Suprapubic skin (tissue), 4 donors: ENCODE results near the gene FOXN3. TPM values are rescaled to one million over a fixed set of nuclear protein-coding genes. Genes with fewer than 3 reads are reported as not detected.

ENCODE experiments used
- DNase-seq, 2 donors: peaks; one replicate each; pipeline ENCODE4 v3.0.0-alpha.2; 2019; ENCODE audit warnings: low spot score in 2 of 2
- H3K27ac ChIP-seq: fragments of 200-600 bp; sonication (generic); one replicate; pipeline ENCODE4 v1.5.1; 2019
- H3K27me3 ChIP-seq: fragments of 200-600 bp; sonication (generic); one replicate; pipeline ENCODE4 v1.5.1; 2019
- H3K36me3 ChIP-seq: fragments of 200-600 bp; sonication (generic); one replicate; pipeline ENCODE4 v1.5.1; 2019
- H3K4me1 ChIP-seq: fragments of 200-600 bp; sonication (generic); one replicate; pipeline ENCODE4 v1.5.1; 2019
- H3K4me3 ChIP-seq: fragments of 200-600 bp; sonication (generic); one replicate; pipeline ENCODE4 v1.5.1; 2019; ENCODE audit warnings: mild to moderate bottlenecking
- H3K9me3 ChIP-seq: fragments of 200-600 bp; sonication (generic); one replicate; pipeline ENCODE4 v1.5.1; 2019
- CTCF ChIP-seq, 2 donors: fragments of 200-600 bp in 1 of 2; fragments of 450-650 bp in 1 of 2; sonication (generic) in 1 of 2; IDR thresholded peaks; one replicate each; pipeline ENCODE4 v1.5.1; 2016 to 2019; ENCODE audit warnings: antibody characterized with exemption in 2 of 2, mild to moderate bottlenecking in 1 of 2, moderate library complexity in 1 of 2
- EP300 ChIP-seq: sonication (generic); formaldehyde crosslinking; IDR thresholded peaks from one replicate; pipeline ENCODE4 v1.6.1; 2017; ENCODE audit warnings: antibody characterized with exemption
- POLR2A ChIP-seq, 2 donors: fragments of 450-650 bp; IDR thresholded peaks; one replicate each; pipeline ENCODE4 v1.6.1; 2017; ENCODE audit warnings: antibody characterized with exemption in 2 of 2, mild to moderate bottlenecking in 2 of 2, moderate library complexity in 2 of 2
- POLR2AphosphoS5 ChIP-seq, 3 donors: sonication (generic); formaldehyde crosslinking; IDR thresholded peaks; one replicate each; pipeline ENCODE4 v1.6.1; 2017; ENCODE audit warnings: antibody characterized with exemption in 3 of 3
- WGBS: methylation state at CpG from one replicate; pipeline ENCODE4 v1.1.5; 2018; 5-methylcytosine and 5-hydroxymethylcytosine counted together
- total RNA-seq, 4 donors: library from RNA; depleted of rRNA; stranded (reverse); fragments of >200 nt; gene quantifications; one replicate each; pipeline ENCODE4 v1.1.0, GENCODE V29; 2016

FOXN3 gene
- total RNA-seq, 4 donors from 2014 or later: 117 to 272 (median 172) TPM

- no peak overlapping the region for H3K4me3 ChIP-seq
- no peak overlapping the region for H3K27ac ChIP-seq
- 96% methylated on average over 8 of the region's 8 CpGs for WGBS
- peaks cover 34% of the 10 kb centered on the region for H3K4me1 ChIP-seq
- H3K9me3 ChIP-seq: no peaks in the 10 kb centered on the region
- no peak for DNase-seq
- TF ChIP-seq POLR2AphosphoS5 (IDR thresholded peaks at IDR 0.05) (no peak), CTCF (IDR thresholded peaks at IDR 0.05) (no peak), EP300 (no peak), POLR2A (IDR thresholded peaks at IDR 0.05) (no peak)
- no peaks in the 10 kb centered on the region for H3K27me3 ChIP-seq
- no peaks in the 10 kb centered on the region for H3K36me3 ChIP-seq
Observed at GRCh38 chr14:89391556-89391955, 25.5 kb downstream of the FOXN3 start.

- DNase-seq: no peak
- no peaks in the 10 kb centered on the region for H3K27me3 ChIP-seq
- no peaks in the 10 kb centered on the region for H3K9me3 ChIP-seq
- no peak for TF ChIP-seq POLR2A (IDR thresholded peaks at IDR 0.05)
- TF ChIP-seq CTCF (IDR thresholded peaks at IDR 0.05): no peak
- TF ChIP-seq EP300: no peak
- no peak for TF ChIP-seq POLR2AphosphoS5 (IDR thresholded peaks at IDR 0.05)
- no peak overlapping the region for H3K4me3 ChIP-seq
- H3K27ac ChIP-seq: no peak overlapping the region
- H3K36me3 ChIP-seq: no peaks in the 10 kb centered on the region
- H3K4me1 ChIP-seq: peaks cover 39% of the 10 kb centered on the region
- WGBS: 89% methylated on average over 9 of the region's 9 CpGs
Observed at GRCh38 chr14:89391123-89391522, 25.9 kb downstream of the FOXN3 start.

GRCh38 chr14:89388853-89389252 lies 28.2 kb downstream of the FOXN3 start:
- no peaks in the 10 kb centered on the region for H3K36me3 ChIP-seq
- TF ChIP-seq POLR2AphosphoS5 (IDR thresholded peaks at IDR 0.05) (no peak), EP300 (no peak), POLR2A (IDR thresholded peaks at IDR 0.05) (no peak), CTCF (IDR thresholded peaks at IDR 0.05) (no peak)
- no peak overlapping the region for H3K4me3 ChIP-seq
- no peaks in the 10 kb centered on the region for H3K27me3 ChIP-seq
- no peak overlapping the region for H3K27ac ChIP-seq
- no peak for DNase-seq
- no peaks in the 10 kb centered on the region for H3K9me3 ChIP-seq
- H3K4me1 ChIP-seq: peaks cover 37% of the 10 kb centered on the region
- WGBS: 53% methylated on average over 5 of the region's 5 CpGs

GRCh38 chr14:89387922-89388685 lies 28.9 kb downstream of the FOXN3 start:
- Histone ChIP-seq H3K4me1 (peaks cover 43% of the 10 kb centered on the region), H3K9me3 (no peaks in the 10 kb centered on the region), H3K27ac (no peak overlapping the region), H3K36me3 (no peaks in the 10 kb centered on the region), H3K4me3 (no peak overlapping the region), H3K27me3 (no peaks in the 10 kb centered on the region)
- no peak for DNase-seq
- 93% methylated on average over 15 of the region's 15 CpGs for WGBS
- TF ChIP-seq EP300 (no peak), CTCF (IDR thresholded peaks at IDR 0.05) (no peak), POLR2A (IDR thresholded peaks at IDR 0.05) (no peak), POLR2AphosphoS5 (IDR thresholded peaks at IDR 0.05) (no peak)

GRCh38 chr14:89386212-89386886 lies 30.7 kb downstream of the FOXN3 start:
- Histone ChIP-seq H3K9me3 (no peaks in the 10 kb centered on the region), H3K27me3 (no peaks in the 10 kb centered on the region), H3K36me3 (no peaks in the 10 kb centered on the region), H3K4me1 (peaks cover 40% of the 10 kb centered on the region), H3K4me3 (no peak overlapping the region), H3K27ac (no peak overlapping the region)
- no peak for TF ChIP-seq POLR2A (IDR thresholded peaks at IDR 0.05)
- no peak for TF ChIP-seq CTCF (IDR thresholded peaks at IDR 0.05)
- no peak for TF ChIP-seq POLR2AphosphoS5 (IDR thresholded peaks at IDR 0.05)
- TF ChIP-seq EP300: no peak
- 61% methylated on average over 9 of the region's 9 CpGs for WGBS
- no peak for DNase-seq
